HG03135 (cell line): ENCODE results near the gene CCDC17.

ENCODE experiments used
- ATAC-seq: cut with Tn5 transposase; IDR thresholded peaks from one replicate; pipeline ENCODE4 v1.9.1; 2021; ENCODE audit warnings: mild to moderate bottlenecking, moderate library complexity; ENCODE audit not compliant: unreplicated experiment

The CCDC17 gene

DNA sequence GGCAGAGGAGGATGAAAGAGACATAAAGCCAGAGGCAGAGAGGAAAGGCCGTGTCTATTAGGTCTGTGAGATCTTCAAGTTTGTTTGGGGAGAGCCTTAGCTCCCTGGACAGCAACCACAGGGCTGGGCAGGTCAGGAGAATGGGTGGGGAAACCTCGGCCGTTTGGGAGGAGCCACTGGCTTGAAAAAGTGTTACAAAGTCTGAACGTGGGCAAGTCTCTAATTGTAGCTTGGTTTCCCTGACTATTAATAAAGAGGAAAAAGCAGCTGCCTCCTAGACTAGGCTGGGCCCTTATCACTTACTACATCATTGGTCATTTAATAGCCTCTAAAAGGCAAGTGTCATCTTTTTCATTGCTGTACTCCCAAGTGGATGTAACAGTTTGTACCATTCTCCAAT, at the start of gene CCDC17:
CCDC17 (minus strand) TSS at position 83 of the 400 bp plus-strand sequence. CDS start 145 bp downstream, outside the sequence.
- ATAC-seq, result no peak

DNA sequence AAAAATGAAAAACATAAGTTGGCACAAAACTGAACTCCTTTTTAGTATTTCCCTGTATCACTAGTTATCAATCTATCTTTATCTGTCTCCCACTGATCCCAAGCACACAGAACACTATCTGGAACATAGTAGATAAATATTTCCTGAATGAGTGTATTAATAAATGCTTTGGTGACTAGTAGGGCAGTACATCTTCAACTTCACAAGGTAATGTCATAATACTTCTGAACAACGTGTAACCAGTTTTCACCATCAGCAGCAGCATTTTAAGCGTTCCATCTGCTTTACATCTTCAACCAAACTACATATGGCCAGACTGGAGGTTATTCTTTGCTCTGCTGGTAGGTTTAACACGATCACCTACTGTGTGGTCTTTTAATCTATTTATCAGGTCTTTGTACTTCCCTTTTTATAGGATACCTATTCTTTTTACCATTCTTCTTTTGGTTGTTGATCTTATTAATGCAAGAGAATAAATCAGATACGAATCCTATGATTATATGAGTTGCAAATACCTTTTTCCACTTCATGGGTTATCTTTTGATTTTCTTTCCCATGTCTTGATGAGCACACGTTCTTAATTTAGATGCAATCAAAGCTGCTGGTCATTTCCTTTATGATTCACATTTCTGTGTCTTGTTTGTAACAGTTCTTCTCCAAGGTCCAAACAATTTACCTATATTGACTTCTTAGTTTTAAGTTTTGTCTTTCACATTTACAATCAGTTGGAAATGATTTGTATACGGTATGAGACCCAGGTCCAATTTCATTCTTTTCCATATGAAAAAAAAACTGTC, 46.2 kb upstream of the CCDC17 start:
- ATAC-seq, result no peak

DNA sequence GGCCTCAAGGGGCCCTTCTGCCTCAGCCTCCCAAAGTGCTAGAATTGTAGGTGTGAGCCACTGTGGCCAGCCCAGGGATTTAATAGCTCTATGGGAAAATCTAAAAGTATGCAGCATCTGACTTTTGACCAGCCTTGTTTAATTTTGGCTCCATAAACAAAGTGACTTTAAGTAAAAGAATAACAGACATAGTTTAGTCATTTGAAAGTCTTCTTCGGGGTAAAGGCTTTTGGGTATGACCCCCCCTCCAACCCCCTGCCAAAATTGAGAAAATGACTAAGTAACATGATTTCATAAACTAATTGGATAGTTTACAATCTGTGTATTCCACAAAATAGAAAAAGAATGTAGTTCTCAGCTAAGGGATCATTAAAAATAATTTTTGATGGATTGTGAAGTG, 45.5 kb upstream of the CCDC17 start:
- ATAC-seq, result no peak

DNA sequence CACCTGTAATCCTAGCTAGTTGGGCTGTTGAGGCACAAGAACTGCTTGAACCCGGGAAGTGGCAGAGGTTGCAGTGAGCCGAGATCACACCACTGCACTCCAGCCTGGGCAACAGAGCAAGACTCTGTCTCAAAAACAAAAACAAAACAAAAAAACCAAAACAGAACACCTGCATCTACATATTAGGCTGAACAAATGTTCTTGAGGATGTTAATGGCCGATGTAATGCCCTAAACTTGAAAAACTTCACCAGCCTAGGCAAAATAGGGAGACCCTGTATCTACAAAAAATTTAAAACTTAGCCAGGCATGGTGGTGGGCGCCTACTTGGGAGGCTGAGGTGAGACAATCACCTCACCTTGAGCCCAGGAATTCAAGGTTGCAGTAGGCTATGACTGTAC, 44.7 kb upstream of the CCDC17 start:
- ATAC-seq, result no peak

DNA sequence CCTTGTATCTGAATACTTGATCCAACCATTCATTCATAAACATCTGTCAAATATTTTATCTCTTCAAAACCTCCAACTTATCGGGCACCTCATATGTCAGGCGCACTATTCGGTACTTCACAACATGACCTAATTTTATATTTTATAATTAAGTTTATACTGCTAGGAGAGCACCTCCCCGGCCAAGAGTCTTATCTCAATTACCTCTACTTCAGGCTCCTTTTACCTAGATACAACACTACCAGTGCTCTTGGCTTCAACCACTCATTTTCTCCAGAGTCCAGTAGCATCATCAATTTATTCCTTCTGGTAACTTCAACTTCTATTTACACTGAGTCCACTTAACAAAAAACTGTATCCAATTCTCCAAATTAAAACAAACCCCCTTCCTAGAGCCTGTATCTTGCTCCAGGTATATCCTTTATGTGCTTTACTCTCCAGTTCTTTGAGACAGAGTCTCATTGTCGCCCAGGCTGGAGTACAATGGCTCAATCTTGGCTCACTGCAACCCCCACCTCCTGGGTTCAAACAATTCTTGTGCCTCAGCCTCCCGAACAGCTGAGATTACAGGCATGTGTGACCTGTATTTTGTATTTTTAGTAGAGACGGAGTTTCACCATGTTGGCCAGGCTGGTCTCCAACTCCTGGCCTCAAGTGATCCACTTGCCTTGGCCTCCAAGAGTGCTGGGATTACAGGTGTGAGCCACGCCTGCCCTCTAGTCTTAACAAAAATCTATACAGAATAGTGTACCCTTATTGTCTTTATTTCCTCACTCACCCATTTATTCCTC, 43.7 kb upstream of the CCDC17 start:
- ATAC-seq, result no peak

DNA sequence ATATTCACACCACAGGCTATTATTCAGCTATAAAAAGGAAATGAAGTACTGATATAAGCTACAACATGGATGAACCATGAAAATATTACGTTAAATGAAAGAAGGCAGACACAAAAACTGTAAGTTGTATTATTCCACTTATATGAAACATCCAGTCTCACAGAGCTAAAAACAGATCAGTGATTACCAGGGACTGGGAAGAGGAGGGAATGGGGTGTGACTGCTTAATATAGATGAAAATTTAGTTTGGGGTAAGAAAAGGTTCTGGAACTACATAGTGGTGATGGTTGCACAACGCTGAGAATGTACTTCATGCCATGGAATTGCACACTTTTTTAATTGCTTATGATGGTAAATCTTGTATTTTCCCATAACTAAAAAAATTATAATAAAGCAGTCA, 43.0 kb upstream of the CCDC17 start:
- ATAC-seq, result no peak

DNA sequence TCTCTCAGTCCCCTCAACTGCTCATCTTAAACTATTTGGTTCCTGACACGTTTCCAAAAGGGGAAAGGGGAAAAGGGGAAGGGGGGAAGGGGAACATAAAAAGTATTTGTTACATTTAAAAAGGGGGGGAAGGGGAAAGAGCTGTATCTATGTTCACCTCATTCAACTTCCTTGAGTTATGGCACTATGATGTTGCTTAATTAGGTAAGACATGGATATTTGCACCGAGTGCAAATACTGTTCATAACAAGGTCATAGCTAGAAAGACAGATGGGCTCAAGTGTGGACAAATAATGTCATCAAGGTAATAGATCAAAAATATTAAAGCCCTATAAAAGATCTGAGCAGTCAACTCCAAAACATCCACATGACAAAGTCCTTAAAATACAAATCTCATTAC, 36.5 kb upstream of the CCDC17 start:
- no peak for ATAC-seq

DNA sequence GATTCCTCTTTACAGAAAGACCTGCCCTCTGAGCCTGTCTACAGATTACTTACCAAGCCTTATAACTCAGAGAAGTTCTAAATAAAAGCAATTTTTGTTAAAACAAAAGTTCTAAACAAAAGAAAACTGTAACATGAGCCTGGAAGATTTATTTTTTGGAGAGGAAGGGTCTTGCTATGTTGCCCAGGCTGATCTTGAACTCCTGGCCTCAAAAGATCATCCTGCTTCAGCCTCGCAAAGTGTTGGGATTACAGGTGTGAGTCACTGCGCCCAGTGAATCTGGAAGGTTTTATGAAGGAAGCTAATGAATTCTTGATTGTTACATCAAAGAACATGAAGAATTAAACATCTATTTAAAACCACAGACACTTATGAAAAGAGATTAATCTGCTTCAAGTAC, 35.4 kb upstream of the CCDC17 start:
- no peak for ATAC-seq

DNA sequence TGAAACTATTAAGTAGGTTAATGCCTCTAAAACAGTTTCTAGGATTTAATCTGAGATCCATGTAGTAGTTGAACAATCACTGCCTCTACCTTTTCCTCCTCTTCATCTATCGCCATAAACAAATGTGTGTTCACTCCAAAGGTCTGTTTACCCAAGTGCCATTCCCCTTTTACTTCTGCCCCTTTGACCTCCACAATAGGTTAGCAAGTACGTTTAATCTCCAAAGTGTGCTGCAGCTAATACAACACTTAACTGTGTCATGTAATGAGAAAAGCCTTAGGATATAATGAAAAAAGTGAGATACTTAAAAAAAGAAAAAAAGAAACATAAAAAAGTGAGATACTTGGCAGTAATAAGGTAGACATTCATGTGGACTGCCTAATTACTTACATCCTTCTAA, 34.3 kb upstream of the CCDC17 start:
- no peak for ATAC-seq

DNA sequence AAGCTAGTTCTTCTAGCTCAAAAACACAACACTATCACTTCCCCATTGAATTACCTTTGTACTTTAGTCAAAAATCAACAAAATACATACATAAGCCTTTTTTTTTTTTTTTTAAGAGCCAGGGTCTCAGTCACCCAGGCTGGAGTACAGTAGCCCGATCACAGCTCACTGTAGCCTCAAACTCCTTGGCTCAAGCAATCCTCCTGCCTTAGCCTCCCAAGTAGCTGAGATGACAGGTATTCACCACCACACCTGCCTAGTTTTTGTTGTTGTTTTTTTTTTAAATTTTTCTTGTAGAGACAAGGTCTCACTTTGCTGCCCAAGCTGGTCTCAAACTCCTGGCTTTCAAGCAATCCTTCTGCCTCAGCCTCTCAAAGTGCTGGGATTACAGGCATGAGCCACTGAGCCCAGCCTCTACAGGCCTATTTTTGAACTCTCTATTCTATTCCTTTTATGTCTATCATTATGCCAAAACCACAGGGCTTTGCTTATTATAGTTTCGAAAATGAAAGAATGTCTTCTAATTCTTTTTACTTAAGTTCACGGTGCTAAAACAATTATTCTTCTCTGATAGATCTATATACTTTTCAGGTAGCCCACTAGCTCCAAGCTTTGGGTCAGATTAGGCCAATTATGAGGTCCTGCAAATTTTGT, 32.8 kb upstream of the CCDC17 start:
- no peak for ATAC-seq

DNA sequence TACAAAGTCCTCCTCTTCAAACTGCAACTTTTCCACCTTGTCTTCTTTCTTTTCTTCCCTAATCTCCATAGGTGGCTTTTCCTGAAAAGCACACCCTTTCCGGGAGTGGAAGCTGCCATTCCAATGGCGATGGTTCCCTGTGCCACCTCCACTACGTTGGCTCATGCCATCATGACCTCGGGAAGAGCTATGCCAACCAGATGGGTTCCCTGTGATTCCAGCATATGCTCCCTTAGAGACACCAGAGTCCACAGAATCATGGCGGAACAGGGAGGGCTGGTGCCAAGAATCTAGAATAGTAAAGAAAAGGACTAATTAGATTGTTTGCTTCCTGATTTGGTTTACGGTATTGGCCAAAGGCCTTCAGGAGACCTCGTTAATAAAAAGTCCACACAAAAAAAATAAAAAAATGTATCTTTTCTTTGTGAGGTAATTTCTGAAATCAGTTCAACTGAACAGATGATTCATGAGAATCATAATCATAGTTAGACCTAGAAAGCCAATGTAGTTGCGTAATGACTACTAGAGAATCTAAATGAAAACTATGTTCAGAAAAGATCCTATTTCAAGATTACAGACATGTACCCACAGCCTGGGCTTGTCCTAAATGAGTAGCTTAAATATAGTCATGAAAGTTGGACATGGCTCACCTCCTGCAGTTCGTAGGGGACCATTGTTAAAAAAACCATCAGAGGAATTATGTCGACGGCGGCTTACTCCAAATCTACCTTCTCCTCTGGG, 30.9 kb upstream of the CCDC17 start:
- no peak for ATAC-seq

DNA sequence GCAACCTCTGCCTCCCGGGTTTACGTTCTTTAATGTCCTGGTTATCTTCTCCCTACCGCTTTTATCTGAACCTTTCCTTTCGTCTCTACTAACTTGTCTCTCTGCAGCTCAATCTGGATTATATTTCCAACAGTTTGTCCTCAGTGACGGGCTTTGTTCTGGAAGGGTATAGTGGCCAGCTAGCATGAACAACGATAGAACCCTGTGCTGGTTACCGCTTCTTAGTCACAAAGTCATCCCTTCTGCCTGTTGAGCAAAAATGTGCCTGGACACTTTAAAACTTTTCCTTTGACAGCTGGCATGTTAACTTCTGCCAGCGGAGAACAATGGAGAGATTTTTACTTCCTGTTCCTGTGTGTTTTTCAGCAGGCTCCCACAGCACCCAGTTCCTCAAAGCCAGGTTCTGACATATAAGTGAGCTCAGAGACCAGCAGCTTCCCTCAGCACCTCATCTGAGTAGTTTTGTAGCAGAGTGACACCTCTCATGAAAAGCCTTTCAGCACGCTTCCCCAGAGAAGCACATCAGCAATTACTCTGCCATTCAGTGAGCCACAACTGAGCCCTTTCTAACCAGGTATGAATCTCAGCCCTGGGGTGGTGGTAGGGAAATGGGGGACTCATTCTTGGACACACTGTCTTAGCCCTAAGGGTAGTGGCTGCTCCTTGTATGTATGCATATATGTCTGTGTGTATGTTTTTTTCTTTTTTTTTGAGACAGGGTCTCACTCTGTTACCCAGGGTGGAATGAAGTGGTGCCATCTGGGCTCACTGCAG, 23.6 kb upstream of the CCDC17 start:
- ATAC-seq, result no peak

DNA sequence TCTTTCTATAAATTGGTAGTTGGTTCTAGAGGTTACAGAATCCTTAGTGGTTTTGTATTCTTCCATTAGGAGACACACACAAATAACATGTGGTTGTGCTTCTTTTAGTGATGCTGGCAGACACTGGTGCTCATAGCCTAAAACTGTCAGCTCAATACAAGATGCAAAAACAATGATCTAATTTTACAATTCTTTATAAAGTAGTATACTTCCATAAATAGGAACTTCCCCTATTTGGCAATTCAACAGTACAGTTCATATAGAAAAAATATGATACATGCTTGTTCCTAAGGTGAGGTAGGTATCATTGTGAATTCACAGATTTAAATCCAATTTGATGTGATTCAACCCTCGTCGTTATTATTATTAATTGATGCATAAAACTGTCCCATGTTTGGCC, 20.8 kb upstream of the CCDC17 start:
- no peak for ATAC-seq

DNA sequence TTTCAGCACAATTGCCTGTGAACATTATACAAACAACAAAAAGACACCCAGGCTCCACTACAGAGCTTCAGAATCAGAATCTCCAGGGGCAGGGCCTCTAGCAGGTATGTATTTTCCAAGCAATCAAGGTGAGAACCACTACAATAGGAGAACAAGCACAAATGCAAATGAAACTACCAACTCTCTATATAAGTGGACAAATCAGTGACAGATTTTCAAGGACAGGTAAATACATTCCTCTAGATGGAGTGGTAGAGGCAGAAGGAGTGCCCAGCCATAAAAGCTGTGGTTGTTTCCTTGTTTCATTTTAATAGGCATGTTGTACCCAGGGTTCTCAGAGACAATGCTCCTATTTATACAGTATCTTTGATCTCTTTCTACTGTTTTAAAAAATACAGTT, 20.1 kb upstream of the CCDC17 start:
- ATAC-seq, result no peak

DNA sequence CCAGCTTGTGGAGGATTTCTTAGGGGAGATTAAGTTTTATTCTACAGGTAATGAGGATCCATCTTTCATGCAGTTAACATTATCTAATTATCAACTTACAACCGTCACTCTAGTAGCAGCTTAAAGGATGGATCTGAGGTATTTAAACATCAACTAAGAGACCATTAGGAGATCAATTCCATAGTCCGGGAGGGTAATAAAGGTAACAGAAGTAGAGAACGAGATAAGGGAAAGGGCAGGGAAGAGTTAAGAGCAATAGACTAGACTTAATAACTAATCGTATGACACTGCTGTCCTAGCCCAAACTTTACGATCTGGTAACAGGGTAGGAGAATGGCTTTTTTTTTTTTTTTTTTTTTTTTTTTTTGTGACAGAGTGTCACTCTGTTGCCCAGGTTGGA, 19.5 kb upstream of the CCDC17 start:
- ATAC-seq, result no peak

DNA sequence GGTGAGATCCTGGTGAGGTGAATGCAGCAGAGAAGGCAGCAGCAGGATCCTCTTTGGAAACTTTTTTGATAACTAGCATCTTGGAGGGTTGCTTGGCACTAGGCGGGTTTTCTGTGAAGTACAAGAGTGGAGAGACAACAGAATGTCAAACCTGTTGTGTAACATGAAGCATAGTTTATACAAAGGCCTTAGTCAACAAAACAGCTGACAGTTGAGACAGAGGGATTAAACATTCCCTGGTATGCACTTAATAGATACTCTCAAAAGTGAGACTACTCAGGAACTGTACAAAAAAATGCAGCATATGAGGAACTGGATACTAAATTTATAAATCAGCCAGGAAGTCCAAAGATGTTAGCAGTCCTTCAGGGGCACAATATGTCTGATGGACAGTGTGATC, 16.4 kb upstream of the CCDC17 start:
- ATAC-seq, result no peak

DNA sequence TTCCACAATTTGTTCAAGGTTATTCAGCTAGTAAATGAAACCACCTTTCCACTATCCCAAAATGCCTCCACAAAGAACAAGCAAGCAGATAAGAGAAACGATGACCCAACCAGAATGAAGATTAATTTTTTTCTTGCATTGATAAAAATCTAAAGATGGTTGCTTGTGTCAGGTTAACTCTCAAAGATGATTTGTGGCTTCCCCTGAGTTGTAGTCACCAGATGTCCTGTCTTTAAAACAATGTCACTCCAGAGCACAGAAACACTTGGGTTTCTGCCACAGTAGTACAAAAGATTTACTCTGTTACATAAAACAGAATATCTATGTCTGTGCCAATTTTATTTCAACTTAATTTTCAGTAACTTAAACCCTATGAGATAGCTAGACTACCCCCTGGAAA, 11.4 kb upstream of the CCDC17 start:
- no peak for ATAC-seq

DNA sequence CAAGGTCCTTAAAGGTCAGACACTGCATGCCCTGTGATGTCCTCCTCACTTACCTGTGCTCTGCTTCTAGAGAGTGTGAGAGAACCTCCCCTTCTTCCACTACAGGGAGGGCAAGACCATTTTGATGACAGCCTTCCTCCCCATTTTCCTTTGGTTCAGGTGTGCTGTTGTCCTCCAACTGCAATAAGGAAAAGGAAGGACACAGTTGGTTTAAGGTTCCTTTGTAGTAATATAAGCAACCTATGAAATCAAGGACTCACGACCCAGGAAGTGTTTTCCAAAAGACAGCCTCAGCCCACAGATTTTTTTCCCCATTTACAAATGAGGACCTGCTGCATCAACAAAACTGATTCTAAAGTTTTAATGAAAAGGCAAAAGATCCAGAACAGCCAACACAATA, 6.6 kb upstream of the CCDC17 start:
- no peak for ATAC-seq

DNA sequence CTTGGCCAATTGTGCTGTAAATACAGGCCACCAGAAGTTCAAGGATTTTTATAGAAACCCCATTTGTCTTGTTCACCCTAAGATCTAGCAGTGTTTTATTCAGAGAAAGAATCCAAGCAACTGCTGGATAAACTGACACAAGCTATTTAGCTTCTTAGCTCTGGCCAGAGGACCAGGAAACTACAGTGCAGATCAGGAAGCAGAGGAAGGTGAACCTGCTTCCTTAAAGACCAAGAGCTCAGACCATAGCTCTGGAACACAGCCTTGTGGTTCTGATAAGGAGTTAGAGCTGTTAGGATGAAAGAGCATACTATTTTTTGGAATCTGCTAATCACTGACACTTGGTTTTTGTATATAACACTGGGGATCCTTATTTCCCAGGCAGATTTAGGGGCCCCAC, 5.2 kb upstream of the CCDC17 start:
- ATAC-seq, result no peak
